T-helper 2 cell treated with Interferon-gamma antibody and Interleukin-4, amounts not matched to agents 5 μg/mL and 100 μg/mL, for 36 hours (primary cell): ENCODE data around the gene AGAP1.

Source experiments
- DNase-seq: peaks from one replicate; pipeline ENCODE4 v3.0.0; 2021; ENCODE audit warnings: low spot score
- H3K27ac Mint-ChIP-seq: one replicate; pipeline ENCODE4 v1.8.0; 2021; ENCODE audit warnings: mild to moderate bottlenecking, mixed read lengths
- H3K27me3 Mint-ChIP-seq: one replicate; pipeline ENCODE4 v1.8.0; 2021; ENCODE audit warnings: low read depth, mixed read lengths
- H3K36me3 Mint-ChIP-seq: one replicate; pipeline ENCODE4 v1.8.0; 2021; ENCODE audit warnings: low read depth, mixed read lengths
- H3K4me1 Mint-ChIP-seq: one replicate; pipeline ENCODE4 v1.8.0; 2021; ENCODE audit warnings: low read depth, mixed read lengths
- H3K4me3 Mint-ChIP-seq: one replicate; pipeline ENCODE4 v1.8.0; 2022; ENCODE audit warnings: mild to moderate bottlenecking, moderate library complexity, mixed read lengths
- H3K9me3 Mint-ChIP-seq: one replicate; pipeline ENCODE4 v1.8.0; 2021; ENCODE audit warnings: mixed read lengths

Gene AGAP1

GRCh38 chr2:235701206-235701981 is 207.6 kb downstream of the AGAP1 start:
- Mint-ChIP-seq H3K36me3 (no peaks in the 10 kb centered on the region), H3K9me3 (no peaks in the 10 kb centered on the region), H3K4me3 (no peak overlapping the region), H3K4me1 (no peaks in the 10 kb centered on the region), H3K27ac (no peak overlapping the region), H3K27me3 (peaks cover 8% of the 10 kb centered on the region)
- no peak for DNase-seq

- Mint-ChIP-seq H3K4me1 (no peaks in the 10 kb centered on the region), H3K27ac (no peak overlapping the region), H3K27me3 (peaks cover 8% of the 10 kb centered on the region), H3K4me3 (no peak overlapping the region), H3K36me3 (no peaks in the 10 kb centered on the region), H3K9me3 (no peaks in the 10 kb centered on the region)
- DNase-seq, result no peak
These were observed 208.3 kb downstream of the AGAP1 start for GRCh38 chr2:235702186-235702585.

- no peaks in the 10 kb centered on the region for H3K9me3 Mint-ChIP-seq
- no peak overlapping the region for H3K4me3 Mint-ChIP-seq
- no peaks in the 10 kb centered on the region for H3K4me1 Mint-ChIP-seq
- no peak for DNase-seq
- peaks cover 8% of the 10 kb centered on the region for H3K27me3 Mint-ChIP-seq
- no peaks in the 10 kb centered on the region for H3K36me3 Mint-ChIP-seq
- no peak overlapping the region for H3K27ac Mint-ChIP-seq
These were observed 210.0 kb downstream of the AGAP1 start for GRCh38 chr2:235703711-235704295.

GRCh38 chr2:235705296-235705695 is 211.5 kb downstream of the AGAP1 start:
- Mint-ChIP-seq H3K27ac (no peak overlapping the region), H3K9me3 (no peaks in the 10 kb centered on the region), H3K4me3 (no peak overlapping the region), H3K27me3 (peaks cover 8% of the 10 kb centered on the region), H3K36me3 (no peaks in the 10 kb centered on the region), H3K4me1 (no peaks in the 10 kb centered on the region)
- no peak for DNase-seq

GRCh38 chr2:235706506-235706905 is 212.7 kb downstream of the AGAP1 start:
- H3K4me3 Mint-ChIP-seq, result no peak overlapping the region
- no peaks in the 10 kb centered on the region for H3K9me3 Mint-ChIP-seq
- no peak overlapping the region for H3K27ac Mint-ChIP-seq
- DNase-seq, result no peak
- no peaks in the 10 kb centered on the region for H3K4me1 Mint-ChIP-seq
- no peaks in the 10 kb centered on the region for H3K36me3 Mint-ChIP-seq
- peaks cover 7% of the 10 kb centered on the region for H3K27me3 Mint-ChIP-seq

- H3K27me3 Mint-ChIP-seq, result peaks cover under 1% of the 10 kb centered on the region
- H3K9me3 Mint-ChIP-seq, result no peaks in the 10 kb centered on the region
- no peak overlapping the region for H3K4me3 Mint-ChIP-seq
- no peak for DNase-seq
- no peaks in the 10 kb centered on the region for H3K36me3 Mint-ChIP-seq
- H3K27ac Mint-ChIP-seq, result no peak overlapping the region
- H3K4me1 Mint-ChIP-seq, result no peaks in the 10 kb centered on the region
These were observed 213.7 kb downstream of the AGAP1 start for GRCh38 chr2:235707411-235708096.

- H3K9me3 Mint-ChIP-seq, result no peaks in the 10 kb centered on the region
- no peaks in the 10 kb centered on the region for H3K36me3 Mint-ChIP-seq
- H3K27ac Mint-ChIP-seq, result no peak overlapping the region
- DNase-seq, result no peak
- no peaks in the 10 kb centered on the region for H3K4me1 Mint-ChIP-seq
- H3K4me3 Mint-ChIP-seq, result no peak overlapping the region
- H3K27me3 Mint-ChIP-seq, result no peaks in the 10 kb centered on the region
These were observed 215.4 kb downstream of the AGAP1 start for GRCh38 chr2:235709124-235709813.

- no peak for DNase-seq
- Mint-ChIP-seq H3K36me3 (no peaks in the 10 kb centered on the region), H3K27me3 (no peaks in the 10 kb centered on the region), H3K4me3 (no peak overlapping the region), H3K4me1 (no peaks in the 10 kb centered on the region), H3K27ac (no peak overlapping the region), H3K9me3 (no peaks in the 10 kb centered on the region)
These were observed 216.4 kb downstream of the AGAP1 start for GRCh38 chr2:235709969-235710879.

GRCh38 chr2:235710933-235711332 is 217.1 kb downstream of the AGAP1 start:
- no peaks in the 10 kb centered on the region for H3K9me3 Mint-ChIP-seq
- H3K4me1 Mint-ChIP-seq, result no peaks in the 10 kb centered on the region
- no peaks in the 10 kb centered on the region for H3K36me3 Mint-ChIP-seq
- no peak overlapping the region for H3K4me3 Mint-ChIP-seq
- H3K27me3 Mint-ChIP-seq, result no peaks in the 10 kb centered on the region
- no peak for DNase-seq
- no peak overlapping the region for H3K27ac Mint-ChIP-seq

- no peak overlapping the region for H3K4me3 Mint-ChIP-seq
- no peaks in the 10 kb centered on the region for H3K9me3 Mint-ChIP-seq
- no peaks in the 10 kb centered on the region for H3K4me1 Mint-ChIP-seq
- no peaks in the 10 kb centered on the region for H3K36me3 Mint-ChIP-seq
- H3K27ac Mint-ChIP-seq, result no peak overlapping the region
- no peaks in the 10 kb centered on the region for H3K27me3 Mint-ChIP-seq
- no peak for DNase-seq
These were observed 217.7 kb downstream of the AGAP1 start for GRCh38 chr2:235711527-235711926.

- Mint-ChIP-seq H3K4me3 (no peak overlapping the region), H3K27ac (no peak overlapping the region), H3K27me3 (no peaks in the 10 kb centered on the region), H3K36me3 (no peaks in the 10 kb centered on the region), H3K9me3 (no peaks in the 10 kb centered on the region), H3K4me1 (no peaks in the 10 kb centered on the region)
- no peak for DNase-seq
These were observed 218.3 kb downstream of the AGAP1 start for GRCh38 chr2:235712176-235712575.

GRCh38 chr2:235713189-235713588 is 219.3 kb downstream of the AGAP1 start:
- Mint-ChIP-seq H3K36me3 (no peaks in the 10 kb centered on the region), H3K4me3 (no peak overlapping the region), H3K27ac (no peak overlapping the region), H3K27me3 (no peaks in the 10 kb centered on the region), H3K4me1 (no peaks in the 10 kb centered on the region), H3K9me3 (no peaks in the 10 kb centered on the region)
- no peak for DNase-seq

- H3K36me3 Mint-ChIP-seq, result no peaks in the 10 kb centered on the region
- DNase-seq, result no peak
- H3K4me3 Mint-ChIP-seq, result no peak overlapping the region
- H3K27me3 Mint-ChIP-seq, result peaks cover 1% of the 10 kb centered on the region
- H3K27ac Mint-ChIP-seq, result no peak overlapping the region
- no peaks in the 10 kb centered on the region for H3K4me1 Mint-ChIP-seq
- no peaks in the 10 kb centered on the region for H3K9me3 Mint-ChIP-seq
These were observed 221.8 kb downstream of the AGAP1 start for GRCh38 chr2:235715601-235716000.
